Esophagus muscularis mucosa (tissue), 4 donors: ENCODE data around the gene NR5A2. TPM values are rescaled to one million over a fixed set of nuclear protein-coding genes. Genes with fewer than 3 reads are reported as not detected.

Experiments
- DNase-seq: peaks from one replicate; pipeline ENCODE4 v3.0.0-alpha.2; 2017; ENCODE audit errors: extremely low spot score
- H3K27ac ChIP-seq, 4 donors: fragments of 200-600 bp; sonication (generic); replicated peaks in 1 of 4; 1 replicate in 3 of 4; 2 replicates in 1 of 4; pipeline ENCODE4 v1.5.1; 2016 to 2019; ENCODE audit warnings: mild to moderate bottlenecking in 1 of 4
- H3K27me3 ChIP-seq, 4 donors: fragments of 200-600 bp; sonication (generic); one replicate each; pipeline versions ENCODE4 v1.5.1 to v1.6.0; 2016 to 2019
- H3K36me3 ChIP-seq, 4 donors: fragments of 200-600 bp; sonication (generic); one replicate each; pipeline ENCODE4 v1.5.1; 2016 to 2019
- H3K4me1 ChIP-seq, 4 donors: fragments of 200-600 bp; sonication (generic); one replicate each; pipeline ENCODE4 v1.5.1; 2016 to 2019
- H3K4me3 ChIP-seq, 4 donors: fragments of 200-600 bp; sonication (generic); 1 replicate in 2 of 4; 2 replicates in 2 of 4; pipeline ENCODE4 v1.5.1; 2016 to 2019; ENCODE audit warnings: mild to moderate bottlenecking in 4 of 4, moderate library complexity in 1 of 4
- H3K9me3 ChIP-seq, 4 donors: fragments of 200-600 bp; sonication (generic); 1 replicate in 3 of 4; 2 replicates in 1 of 4; pipeline ENCODE4 v1.5.1; 2016 to 2019
- CTCF ChIP-seq, 3 experiments: fragments of 200-600 bp in 2 of 3; fragments of 450-650 bp in 1 of 3; sonication (generic) in 2 of 3; IDR thresholded peaks; one replicate each; pipeline ENCODE4 v1.5.1; 2017 to 2019; ENCODE audit warnings: antibody characterized with exemption in 3 of 3, mild to moderate bottlenecking in 2 of 3, moderate library complexity in 1 of 3
- EP300 ChIP-seq: sonication (generic); formaldehyde crosslinking; IDR thresholded peaks from one replicate; pipeline ENCODE4 v1.6.1; 2017; ENCODE audit warnings: antibody characterized with exemption
- POLR2A ChIP-seq: fragments of 450-650 bp; IDR thresholded peaks from one replicate; pipeline ENCODE4 v1.6.1; 2017; ENCODE audit warnings: antibody characterized with exemption, moderate library complexity, mild to moderate bottlenecking, low read depth
- POLR2AphosphoS5 ChIP-seq, 2 donors: sonication (generic); formaldehyde crosslinking; IDR thresholded peaks; one replicate each; pipeline ENCODE4 v1.6.1; 2017; ENCODE audit warnings: antibody characterized with exemption in 2 of 2
- WGBS: methylation state at CpG from one replicate; pipeline ENCODE4 v1.1.5; 2018; 5-methylcytosine and 5-hydroxymethylcytosine counted together
- intact Hi-C: fragments of 100-400 bp; cut with DNase I; formaldehyde crosslinking; loops from one replicate; pipeline ENCODE4 v1.15.1; 2023
- total RNA-seq, 4 donors: library from RNA; depleted of rRNA; stranded (reverse); fragments of >200 nt; gene quantifications; one replicate each; pipeline versions ENCODE4 v1.1.0 to v1.2.1, GENCODE V29; 2016

Gene NR5A2
- total RNA-seq, 4 donors from 2014 or later, result 0.83 to 4.0 (median 2.9) TPM

GRCh38 chr1:200221614-200222282, 194.2 kb downstream of the NR5A2 start:
- 87% methylated on average over 4 of the region's 4 CpGs for WGBS
- Histone ChIP-seq H3K4me3 (no peak overlapping the region), H3K4me1 (no peaks in the 10 kb centered on the region)

GRCh38 chr1:200223207-200223606, 195.7 kb downstream of the NR5A2 start:
- H3K36me3 ChIP-seq, result no peaks in the 10 kb centered on the region
- no peaks in the 10 kb centered on the region for H3K9me3 ChIP-seq
- intact Hi-C loops, result no loop called here
- peaks cover 0 to 4% (median 0%) of the 10 kb centered on the region in 4 donors for H3K27me3 ChIP-seq
- H3K27ac ChIP-seq, result no peak overlapping the region
- TF ChIP-seq POLR2A (no peak), CTCF (IDR thresholded peaks at IDR 0.05) (no peak)
- WGBS, result 81% methylated on average over 2 of the region's 2 CpGs
- no peak overlapping the region for H3K4me3 ChIP-seq
- no peak for DNase-seq
- H3K4me1 ChIP-seq, result no peaks in the 10 kb centered on the region

More at GRCh38 chr1:200221614-200222282, 194.2 kb downstream of the NR5A2 start:
- intact Hi-C loops, result no loop called here
- no peak overlapping the region for H3K27ac ChIP-seq
- DNase-seq, result no peak
- peaks cover 0 to 4% (median 0%) of the 10 kb centered on the region in 4 donors for H3K27me3 ChIP-seq
- TF ChIP-seq EP300 (no peak), CTCF (IDR thresholded peaks at IDR 0.05) (no peak)
- H3K36me3 ChIP-seq, result no peaks in the 10 kb centered on the region
- no peaks in the 10 kb centered on the region for H3K9me3 ChIP-seq

- intact Hi-C loops, result no loop called here
- Histone ChIP-seq H3K9me3 (no peaks in the 10 kb centered on the region), H3K4me1 (no peaks in the 10 kb centered on the region), H3K36me3 (no peaks in the 10 kb centered on the region), H3K27ac (no peak overlapping the region), H3K4me3 (no peak overlapping the region), H3K27me3 (peaks cover 0 to 4% (median 0%) of the 10 kb centered on the region in 4 donors)
- WGBS, result 91% methylated on average over 4 of the region's 4 CpGs
- no peak for TF ChIP-seq POLR2AphosphoS5 (IDR thresholded peaks at IDR 0.05)
- no peak for TF ChIP-seq CTCF (IDR thresholded peaks at IDR 0.05)
- no peak for DNase-seq
Observed at GRCh38 chr1:200223613-200224012, 196.1 kb downstream of the NR5A2 start.

- intact Hi-C loops, result no loop called here
- H3K27ac ChIP-seq, result no peak overlapping the region
- no peak for DNase-seq
- H3K4me1 ChIP-seq, result no peaks in the 10 kb centered on the region
- no peaks in the 10 kb centered on the region for H3K36me3 ChIP-seq
- TF ChIP-seq POLR2AphosphoS5 (IDR thresholded peaks at IDR 0.05) (no peak), EP300 (no peak), CTCF (IDR thresholded peaks at IDR 0.05) (no peak)
- peaks cover 0 to 4% (median 0%) of the 10 kb centered on the region in 4 donors for H3K27me3 ChIP-seq
- no peaks in the 10 kb centered on the region for H3K9me3 ChIP-seq
- 84% methylated on average over 4 of the region's 4 CpGs for WGBS
- no peak overlapping the region for H3K4me3 ChIP-seq
Observed at GRCh38 chr1:200224315-200224714, 196.8 kb downstream of the NR5A2 start.
